GM19099 (cell line): ENCODE measurements around the gene C9orf57.

Experiments
- POLR2A ChIP-seq: IDR thresholded peaks from 3 replicates; pipeline ENCODE4 v1.6.1; 2011; ENCODE audit warnings: low read depth; ENCODE audit not compliant: insufficient read length; ENCODE audit errors: extremely low read depth

C9orf57 gene

DNA sequence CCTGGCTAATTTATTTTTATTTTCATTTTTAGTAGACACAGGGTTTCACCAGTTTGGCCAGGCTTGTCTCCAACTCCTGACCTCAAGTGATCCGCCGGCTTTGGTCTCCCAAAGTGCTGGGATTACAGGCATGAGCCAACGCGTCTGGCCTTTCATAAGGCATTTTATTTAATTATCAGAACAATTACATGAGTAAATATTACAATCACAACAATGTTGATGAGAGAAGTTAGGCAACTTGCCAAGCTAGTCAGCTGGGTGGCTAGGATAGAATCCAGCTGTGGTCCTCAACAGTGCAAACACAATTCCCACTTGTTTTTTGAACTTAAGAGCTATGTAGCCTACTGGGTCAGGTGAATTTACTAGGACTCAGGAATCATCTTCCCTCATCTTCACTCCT lies 22.0 kb downstream of the C9orf57 start:
- TF ChIP-seq POLR2A = no peak

DNA sequence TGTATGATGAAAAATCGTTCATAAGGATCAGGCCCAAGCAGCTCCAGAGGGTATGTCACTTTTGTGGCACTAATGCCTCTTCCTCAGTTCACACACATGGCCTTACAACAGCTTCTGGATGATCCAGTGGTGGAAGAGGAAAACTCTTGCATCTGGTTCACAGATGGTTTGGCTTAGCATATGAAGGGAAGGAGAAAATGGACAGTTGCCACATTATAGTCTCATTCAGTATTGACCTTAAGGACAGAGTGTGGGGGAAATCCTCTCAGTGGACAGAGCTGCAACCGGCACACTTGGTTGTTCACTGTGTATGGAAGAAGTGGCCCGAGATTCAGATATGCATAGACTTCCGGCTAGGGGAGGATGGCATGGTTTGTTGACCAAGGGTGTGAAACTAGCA lies 22.8 kb downstream of the C9orf57 start:
- no peak for TF ChIP-seq POLR2A

DNA sequence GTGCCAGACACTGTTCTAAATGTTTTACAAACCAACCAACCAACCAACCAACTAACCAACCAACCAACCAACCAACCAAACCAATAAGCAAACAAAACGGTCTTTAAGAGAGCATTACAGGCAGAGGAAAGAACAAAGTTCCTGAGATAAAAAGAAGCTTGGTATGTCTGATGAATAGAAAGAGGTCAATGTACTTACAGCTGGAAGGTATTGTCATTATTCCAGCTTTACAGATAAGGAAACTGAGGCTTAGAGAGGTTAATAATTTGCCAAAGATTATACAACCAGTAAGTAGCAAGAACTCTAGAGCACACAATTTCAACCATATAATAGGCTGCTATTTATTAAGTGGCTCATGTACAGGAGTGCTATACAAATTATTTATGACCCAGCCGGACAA lies 29.6 kb downstream of the C9orf57 start:
- no peak for TF ChIP-seq POLR2A

DNA sequence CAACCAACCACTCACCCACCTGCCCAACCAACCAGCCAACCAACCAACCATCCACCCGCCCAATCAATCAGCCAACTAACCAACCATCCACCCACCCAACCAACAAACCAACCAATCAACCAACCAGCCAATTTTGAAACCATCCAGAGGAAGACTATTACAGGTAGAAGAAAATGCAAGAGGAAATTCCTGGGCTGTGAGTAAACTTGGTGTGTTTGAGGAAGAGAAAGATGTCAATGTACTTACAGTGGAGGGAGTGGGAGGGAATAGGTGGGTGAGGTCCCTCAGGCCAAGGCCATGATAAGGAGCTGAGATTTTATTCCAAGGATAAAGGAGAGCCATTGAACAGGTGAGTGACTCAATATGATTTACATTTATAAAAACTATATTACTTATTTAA lies 30.4 kb downstream of the C9orf57 start:
- TF ChIP-seq POLR2A = no peak

DNA sequence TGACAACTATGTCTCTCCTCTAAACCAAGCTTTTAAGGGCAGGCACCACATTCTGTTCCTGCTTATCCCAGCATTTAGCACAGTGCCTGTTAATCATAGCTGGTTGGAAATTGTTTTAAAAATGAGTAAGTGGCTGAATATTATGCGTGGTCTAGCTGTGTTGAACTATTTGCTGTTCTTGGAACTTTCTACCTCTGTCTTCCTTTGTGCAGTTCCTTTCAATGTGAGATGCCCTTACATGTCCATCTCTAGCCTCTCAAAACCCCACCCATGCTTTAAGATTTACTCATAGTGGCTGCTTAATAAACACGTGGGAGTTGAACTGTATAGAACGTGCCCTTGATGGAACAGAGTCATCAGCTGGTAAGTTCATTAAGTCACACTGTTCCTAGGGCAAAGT lies 34.5 kb downstream of the C9orf57 start:
- no peak for TF ChIP-seq POLR2A

DNA sequence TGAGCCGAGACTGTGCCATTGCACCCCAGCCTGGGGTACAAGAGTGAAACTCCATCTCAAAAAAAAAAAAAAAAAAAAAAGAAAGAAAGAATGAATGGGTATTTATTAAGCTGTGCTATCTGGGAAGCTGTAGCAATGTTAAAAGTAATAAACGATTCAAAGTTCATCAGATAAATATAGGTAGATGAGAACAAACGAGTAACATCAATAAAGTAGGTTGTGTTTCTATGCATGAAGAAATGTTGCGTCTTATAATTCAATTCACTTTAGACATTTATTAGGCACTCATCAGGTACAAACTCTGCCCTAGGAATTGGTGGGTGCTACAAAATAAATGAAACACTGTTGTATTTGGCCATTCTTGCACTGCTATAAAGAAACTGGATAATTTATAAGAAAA lies 36.8 kb downstream of the C9orf57 start:
- no peak for TF ChIP-seq POLR2A

DNA sequence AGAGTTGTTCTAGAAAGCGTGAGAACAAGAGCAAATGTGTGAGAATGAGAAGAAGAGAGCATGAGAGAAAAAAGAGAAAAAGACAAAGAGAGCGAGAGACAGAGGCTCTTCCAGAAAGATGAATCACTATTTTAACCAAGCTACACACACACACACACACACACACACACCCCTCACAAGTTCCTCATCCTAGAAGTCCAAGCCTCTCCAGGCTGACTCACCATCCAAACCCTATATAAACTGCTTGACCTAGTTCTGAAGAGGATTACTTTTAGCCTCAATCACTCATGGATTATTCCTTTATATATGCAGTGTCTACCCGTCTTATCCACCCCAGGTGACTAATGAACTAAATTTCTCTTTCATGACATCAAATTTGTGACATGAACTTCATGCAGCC lies 37.6 kb downstream of the C9orf57 start:
- TF ChIP-seq POLR2A = no peak

DNA sequence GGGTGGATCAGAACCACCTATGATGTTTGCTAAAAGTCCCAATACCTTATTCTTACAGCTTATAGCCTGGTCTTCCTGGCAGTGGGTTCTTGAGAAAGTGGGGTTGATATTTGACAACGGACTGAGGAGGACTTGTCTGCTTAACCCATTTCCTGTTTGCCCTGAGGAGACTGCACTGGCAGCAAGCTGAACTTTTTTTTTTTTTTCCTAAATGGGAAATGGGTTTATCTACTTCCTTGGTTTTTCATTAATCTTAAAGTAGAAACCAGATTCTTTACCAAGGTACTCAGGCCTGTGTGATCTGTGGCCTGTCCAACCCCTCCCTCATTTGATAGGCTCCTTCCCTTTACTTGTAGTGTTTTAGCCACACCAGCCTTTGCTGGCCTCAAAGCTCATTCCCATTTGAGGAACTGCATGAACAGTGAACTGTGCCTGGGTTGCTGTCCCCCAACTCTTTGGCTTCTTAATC lies 47.1 kb downstream of the C9orf57 start:
- TF ChIP-seq POLR2A = no peak

DNA sequence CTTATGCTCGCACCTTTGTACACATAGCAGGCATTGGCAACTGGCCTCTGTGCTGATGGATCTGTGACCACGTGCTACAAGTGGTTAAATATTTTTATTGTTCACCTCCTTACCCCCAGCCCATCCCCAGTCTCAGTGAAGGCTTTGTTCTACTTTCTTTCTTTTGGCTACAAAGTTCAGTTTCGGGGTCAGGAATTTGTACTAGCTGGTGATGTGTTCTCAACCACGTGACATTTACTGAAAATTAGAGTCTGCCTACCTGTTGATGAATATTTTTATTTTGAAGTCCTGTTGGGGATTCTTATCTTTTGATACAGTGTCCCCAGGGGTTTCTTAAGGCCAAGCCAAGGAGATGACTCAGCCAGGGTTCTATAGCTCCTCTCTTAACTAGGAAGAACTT lies 47.8 kb downstream of the C9orf57 start:
- no peak for TF ChIP-seq POLR2A

DNA sequence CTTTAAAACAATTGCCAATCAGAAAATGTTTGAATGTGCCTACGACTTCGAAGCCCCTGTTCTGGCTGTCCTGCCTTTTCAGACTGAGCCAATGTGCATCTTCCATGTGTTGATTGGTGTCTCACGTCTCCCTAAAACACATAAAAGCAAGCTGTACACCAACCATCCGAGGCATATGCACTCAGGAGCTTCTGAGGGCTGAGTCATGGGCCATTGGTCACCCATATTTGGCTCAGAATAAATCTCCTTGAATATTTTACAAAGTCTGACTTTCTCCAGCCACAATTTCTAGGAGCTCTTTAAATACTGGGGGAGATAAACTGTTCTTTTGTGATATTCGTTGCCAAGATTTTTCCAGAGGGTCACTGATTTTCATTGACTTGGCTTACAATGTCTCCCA lies 53.9 kb downstream of the C9orf57 start:
- no peak for TF ChIP-seq POLR2A

DNA sequence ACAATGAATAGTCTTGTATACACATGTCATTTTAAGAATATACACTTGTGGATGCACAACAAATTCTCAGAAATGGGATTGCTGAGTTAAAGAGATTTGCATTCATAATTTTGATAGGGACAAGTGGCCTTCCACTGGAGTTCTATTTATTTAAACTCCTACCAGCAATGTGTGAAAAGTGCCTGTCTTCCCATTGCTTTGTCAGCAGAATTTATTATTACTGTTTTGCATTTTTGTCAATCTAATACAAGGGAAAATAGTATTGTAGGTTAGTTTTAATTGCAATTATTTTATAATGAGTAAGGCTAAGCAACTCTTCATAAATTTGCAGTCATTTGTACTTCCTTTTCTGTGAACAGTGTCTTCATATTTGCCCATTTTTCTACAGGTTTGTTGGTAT lies 55.0 kb downstream of the C9orf57 start:
- TF ChIP-seq POLR2A = no peak
